GM19468 (cell line): ENCODE measurements around the gene ARHGAP23.
"Not testable (repeated sequence)": the region's sequence is repeated elsewhere in the genome, so short reads cannot be mapped to it uniquely, and the experiment has no call there.

Source experiments
- ATAC-seq: cut with Tn5 transposase; IDR thresholded peaks from one replicate; pipeline ENCODE4 v1.9.1; 2021; ENCODE audit warnings: mild to moderate bottlenecking, moderate library complexity, moderate number of reproducible peaks; ENCODE audit not compliant: unreplicated experiment; ENCODE audit errors: extremely low read depth

Gene ARHGAP23

DNA sequence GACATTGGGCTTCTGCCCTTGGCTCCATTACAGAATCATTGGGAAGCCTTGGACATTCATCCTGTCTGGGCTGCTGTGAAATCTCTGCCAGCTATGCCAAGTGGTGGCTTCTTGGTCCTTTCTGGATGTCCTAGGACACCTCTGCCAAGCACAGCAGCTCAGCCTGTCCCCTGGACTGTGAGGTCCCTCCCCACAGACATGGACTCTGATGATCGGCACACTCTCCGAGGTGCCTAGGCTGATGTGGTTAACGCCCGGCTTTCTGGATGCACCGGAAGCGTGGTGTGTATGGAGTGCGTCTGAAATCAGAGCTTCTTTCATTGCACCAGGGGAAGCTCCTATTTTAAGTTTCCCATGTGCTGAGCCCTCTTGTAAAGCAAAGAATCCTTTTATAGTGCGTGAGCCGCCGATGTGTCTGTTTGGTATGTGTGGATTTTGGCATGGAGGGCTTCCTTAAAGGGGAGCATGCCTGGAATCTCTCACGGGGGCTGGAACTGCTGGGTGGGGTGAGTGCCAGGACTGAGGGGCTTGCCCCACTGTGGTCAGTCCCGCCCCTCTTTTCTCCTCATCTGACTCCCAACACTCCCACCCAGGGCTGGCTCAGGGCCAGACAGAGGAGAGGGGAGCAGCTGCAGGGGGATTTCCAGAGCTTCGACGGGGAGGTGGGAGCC is 7.0 kb upstream of the ARHGAP23 start:
- ATAC-seq = no peak

DNA sequence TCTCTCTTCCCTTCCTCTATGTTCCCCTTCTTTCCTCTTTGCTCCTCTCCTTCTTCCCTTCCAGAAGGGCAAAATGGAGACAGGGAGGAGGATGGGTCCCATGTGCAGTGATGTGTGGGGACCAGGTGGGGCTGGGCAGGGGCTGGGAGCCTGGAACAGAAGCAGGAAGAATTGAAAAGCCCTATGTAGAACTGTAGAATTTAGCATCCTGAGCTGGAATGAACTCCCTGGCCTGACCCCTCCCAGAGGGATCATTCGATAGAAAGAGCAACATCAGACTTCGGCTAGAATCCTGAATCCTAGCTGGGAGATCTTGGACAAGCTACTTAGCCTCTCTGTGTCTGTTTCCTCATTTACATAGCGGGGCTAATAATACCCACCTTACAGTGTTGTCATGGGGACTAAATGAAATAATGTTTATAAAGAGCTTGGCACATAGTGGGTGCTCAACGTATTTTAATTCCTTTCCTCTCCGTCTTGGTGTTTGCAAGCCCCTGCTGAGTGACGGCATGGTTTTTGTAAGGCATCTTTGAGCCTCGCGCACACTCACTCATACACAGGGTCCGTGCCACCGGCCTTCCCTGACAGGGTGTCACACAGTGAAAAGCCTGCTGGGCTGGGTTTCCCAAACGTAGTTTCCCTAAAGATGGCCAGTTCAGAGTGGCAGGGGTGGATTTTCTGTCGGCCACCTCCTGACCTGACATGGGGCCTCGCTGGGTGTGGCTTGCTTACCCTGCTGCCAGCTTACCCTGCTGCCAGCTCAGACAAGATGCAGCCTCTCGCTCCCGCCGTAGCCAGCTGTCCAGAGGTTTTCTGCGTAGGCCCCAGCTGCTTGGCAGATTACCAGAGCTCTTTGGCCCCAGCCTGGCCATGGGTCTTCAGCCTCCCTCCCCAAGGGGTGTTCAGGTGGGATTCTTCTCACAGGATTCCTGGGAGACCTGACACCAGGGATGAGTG is 6.1 kb upstream of the ARHGAP23 start:
- ATAC-seq = no peak

DNA sequence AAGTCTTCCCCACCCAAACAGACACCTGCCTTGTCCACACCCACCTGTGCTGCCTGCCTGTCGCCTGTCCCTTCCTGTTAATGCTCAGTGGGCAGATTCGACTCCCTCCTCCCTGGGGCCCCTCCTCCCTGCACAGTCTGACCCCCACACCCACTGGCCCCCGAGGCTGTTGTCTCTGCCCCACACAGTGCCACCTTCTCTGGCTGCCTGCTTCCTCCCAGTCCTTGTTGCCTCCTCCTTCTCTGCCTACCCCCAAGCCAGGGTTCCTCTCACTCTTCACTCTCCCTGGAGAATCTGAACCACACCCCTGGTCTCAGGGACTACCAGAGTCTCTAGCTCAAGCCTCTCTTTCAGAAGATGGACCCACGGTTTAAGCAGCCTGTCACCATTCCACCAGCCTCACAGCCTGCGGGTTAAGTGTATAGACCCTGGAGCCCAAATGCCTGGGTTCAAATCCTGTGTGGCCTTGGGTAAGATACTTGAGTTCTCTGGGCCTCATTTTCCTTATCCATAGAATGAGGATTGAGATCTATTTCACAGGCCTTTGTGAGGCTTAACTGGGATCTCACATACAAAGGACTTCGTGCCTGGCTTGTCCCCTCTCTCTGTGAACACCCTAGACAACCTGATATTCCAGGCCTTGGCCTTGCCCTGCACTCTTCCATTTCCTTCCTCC is 3.8 kb upstream of the ARHGAP23 start:
- ATAC-seq = no peak

- ATAC-seq = no peak
These were observed 3.2 kb upstream of the ARHGAP23 start for GRCh38 chr17:38425031-38425430.

DNA sequence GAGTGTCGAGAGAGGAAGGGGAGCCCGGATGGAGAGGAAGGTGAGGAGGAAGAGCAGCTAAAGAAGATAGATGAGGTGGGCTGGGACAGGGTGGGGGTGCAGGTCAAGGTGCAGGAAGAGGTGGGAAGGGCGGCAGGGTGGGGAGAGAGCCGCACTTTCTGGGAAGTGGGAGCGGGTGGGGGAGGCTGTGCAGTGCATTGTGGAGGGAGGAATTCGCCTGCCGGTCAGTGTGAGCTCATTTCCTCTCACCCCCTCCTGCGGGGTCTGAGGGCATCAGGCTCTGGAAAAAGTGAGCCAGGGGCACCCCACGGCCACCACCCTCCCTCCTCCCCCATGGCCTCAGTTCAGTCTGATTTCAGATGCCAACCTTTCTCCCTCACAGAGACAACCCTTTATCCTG is 2.5 kb upstream of the ARHGAP23 start:
- no peak for ATAC-seq

DNA sequence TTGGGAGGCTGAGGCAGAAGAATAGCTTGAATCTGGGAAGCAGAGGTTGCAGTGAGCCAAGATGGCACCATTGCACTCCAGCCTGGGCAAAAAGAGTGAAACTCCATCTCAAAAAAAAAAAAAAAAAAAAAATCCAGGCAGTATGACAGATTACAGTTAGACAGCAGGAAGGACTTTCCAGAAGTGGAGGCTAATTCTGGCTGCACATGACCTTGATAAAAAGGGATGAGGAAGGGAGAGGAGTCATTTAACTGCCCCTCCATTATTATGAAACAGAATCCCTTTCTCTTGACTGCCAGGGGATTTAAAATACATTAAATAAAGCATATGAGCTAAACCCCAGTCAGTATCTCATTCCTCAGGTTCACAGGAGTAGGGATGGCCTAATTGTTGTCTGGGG is 1.8 kb upstream of the ARHGAP23 start:
- no peak for ATAC-seq

GRCh38 chr17:38427160-38427949 is 909 bp upstream of the ARHGAP23 start:
- no peak for ATAC-seq

DNA sequence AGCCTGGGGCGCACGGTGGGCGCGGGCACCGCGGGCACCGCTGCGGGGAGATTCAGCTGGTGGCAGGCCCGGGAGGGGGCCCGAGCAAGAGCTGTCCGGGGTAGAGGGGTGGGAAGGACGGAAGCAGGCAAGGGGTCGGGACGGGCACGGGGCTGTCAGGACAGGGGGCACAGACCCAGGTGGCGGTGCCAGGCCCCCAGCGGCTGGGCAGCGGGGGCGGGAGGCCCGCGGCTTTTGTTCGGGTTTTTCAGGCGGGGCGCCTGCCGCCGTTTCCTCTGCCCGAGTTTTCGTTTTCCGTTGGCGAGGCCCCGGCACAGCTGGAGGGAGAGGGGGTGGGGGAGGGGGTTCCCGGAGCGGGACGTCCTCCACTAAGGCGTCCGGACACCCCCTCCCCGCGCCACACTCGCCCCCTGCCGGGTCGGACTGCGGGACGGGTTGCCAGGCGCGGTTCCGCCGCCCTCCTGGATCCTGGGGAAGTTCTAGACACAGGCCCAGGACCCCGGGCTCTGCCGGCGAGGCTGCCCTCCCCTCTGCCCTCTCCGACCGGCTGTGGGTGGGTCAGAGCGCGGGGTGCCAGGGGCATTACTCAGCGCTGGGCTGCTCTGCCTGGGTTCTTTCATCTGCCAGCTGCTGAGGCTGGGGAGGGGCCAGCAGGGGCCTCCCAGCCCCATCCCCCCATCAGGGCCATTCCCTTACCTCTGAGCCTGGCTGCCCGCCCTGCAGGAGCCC is 543 bp downstream of the ARHGAP23 start:
- no peak for ATAC-seq

DNA sequence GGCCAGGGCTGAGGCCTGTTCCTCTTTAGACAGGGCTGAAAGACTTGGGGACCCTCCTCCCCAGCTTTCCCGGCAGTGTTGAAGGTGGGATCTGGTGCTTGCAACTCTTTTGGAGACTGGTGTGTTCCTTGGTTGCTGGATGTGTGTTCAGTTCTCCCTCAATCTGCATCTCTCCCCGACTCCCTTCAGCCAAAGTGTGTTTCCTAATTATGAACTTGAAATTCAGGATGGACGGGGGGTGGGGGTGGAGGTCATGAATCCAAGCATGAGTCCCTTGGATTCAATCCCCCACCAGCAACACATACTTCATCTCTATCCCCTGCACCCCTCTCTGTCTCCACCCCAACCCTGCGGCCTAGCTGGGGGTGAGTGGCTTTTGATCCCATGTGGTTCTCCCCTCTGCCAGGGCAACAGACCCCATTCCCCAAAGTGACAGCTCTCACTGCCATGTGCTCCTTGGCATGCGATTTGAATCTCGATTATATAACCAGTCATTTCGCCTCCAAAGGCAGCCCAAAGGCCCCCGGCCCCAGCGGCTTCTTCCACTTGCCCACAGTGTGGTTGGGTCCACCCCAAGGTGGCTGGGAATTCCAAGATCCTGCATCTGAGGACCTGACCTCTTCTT is 1.3 kb downstream of the ARHGAP23 start:
- ATAC-seq = no peak

DNA sequence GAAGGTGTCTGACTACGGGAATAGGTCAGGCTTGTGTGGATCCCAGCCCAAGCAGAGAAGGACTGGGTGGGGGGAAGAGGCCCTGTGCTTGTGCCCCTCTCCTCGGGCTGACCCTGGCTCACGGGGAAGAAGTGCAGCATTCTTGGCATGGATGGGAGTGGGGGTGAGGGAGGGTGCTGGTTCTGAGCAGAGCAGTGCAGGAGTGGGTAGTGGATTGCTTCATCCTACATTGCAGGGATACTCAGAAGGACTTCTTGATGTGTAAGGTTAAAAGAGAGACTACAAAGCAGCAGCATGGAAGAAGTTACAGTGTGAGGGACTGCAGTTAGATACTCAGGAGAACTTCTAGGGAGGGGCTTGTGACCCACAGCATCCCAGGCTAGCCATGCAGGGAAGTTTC is 2.1 kb downstream of the ARHGAP23 start:
- no peak for ATAC-seq

GRCh38 chr17:38430822-38431221 is 2.6 kb downstream of the ARHGAP23 start:
- ATAC-seq = no peak

DNA sequence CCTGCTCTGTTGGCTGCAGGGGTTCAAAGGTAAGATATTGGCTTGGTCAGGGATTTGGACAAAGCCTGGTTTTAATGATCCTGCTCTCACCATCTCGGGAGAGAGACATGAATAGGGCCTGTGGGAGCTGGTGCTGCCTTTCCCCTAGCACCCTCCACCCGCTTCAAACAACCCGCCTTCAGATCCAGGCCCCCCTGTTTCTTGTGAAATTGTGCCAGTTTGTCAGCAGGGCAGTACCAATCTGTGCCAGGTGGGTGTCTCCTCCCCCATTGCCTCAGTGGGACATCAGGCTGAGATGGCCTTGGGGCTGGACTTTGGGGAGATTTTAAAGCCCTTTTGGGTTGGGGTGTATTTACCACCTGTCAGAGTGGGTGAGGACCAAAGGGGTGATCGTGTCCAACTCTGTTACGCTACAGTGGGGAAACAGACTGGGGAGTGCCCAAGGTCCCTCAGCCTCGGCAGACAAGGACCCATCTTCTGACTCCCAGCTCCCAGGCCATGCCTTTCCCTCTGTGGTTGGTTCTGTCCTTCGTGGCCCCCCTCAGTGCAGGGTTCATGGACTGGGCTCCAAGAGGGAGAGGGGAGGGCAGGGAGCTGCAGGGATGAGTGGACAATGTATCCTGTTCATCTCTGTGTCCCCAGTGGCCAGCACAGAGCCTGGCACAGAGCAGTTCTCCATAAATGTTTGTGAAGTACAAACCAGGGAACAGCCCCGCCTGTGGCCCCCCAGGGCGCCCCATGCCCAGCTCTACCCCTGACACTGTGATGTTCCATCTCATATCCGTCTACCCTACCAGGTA is 3.3 kb downstream of the ARHGAP23 start:
- no peak for ATAC-seq

DNA sequence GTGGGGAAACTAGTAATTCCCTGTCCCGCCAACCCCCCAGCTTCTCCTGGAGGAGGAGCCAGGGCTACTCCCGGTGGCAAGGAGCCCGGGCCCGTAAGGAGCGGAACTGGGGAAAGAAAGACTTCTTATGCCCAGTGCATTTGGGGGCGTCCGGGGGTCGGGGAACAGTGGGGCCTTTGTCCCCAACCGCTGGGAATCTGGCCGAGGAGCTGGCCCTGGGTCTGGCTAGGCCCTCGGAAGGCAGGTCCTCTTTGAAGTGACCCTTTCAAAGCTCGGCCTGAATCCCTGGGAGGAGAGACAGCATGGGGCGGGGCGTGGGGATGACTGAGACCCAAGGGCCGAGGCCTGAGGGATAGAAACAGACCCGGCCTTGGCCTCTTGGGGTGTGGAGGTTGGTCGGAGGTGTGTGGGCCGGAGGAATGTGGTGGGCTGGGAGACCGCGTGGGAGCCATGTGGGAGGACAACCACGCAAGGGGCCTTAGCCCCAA is 6.0 kb downstream of the ARHGAP23 start:
- ATAC-seq = no peak

- no peak for ATAC-seq
These were observed 7.5 kb downstream of the ARHGAP23 start for GRCh38 chr17:38435795-38436194.

DNA sequence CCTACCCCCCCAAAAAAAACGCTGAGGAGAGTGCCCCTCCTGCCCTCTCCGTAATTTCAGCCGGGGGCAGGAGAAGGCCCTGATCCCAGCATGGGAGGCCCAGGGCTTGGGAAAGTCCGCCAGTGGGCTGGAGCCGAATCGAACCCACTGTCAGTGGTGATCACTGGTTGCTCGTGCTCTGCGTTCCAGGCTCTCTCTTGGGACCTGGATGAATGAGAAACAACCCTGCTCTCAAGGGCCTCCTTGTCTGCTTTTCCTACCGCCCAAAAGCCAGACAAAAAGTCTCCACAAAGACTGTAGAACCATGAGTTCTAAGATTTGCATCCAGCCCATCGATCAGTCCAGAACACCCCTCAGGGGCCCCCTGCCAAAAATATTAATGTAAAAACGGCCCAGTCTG is 8.1 kb downstream of the ARHGAP23 start:
- no peak for ATAC-seq

GRCh38 chr17:38437313-38437712 is 9.0 kb downstream of the ARHGAP23 start:
- ATAC-seq = not testable (repeated sequence)

DNA sequence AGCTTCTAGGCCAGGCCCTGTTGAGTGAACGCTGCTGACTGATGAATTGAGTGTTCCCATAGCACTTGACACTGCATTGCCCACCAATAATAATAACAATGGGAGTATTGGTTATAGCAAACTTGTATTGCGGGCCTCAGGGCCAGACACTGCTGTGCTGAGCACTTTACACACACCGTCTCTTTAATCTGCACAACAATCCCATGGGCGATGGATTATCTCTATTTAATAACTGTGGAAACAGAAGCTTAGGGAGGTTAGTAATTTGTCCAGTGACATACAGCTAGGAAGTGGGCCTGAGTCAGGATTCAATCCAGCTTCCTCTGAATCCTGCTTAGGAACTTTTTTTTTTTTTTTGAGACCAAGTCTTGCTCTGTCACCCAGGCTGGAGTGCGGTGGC is 11.2 kb downstream of the ARHGAP23 start:
- no peak for ATAC-seq
